Thymus (tissue), 11 donors: ENCODE results near the gene PRSS53. TPM values are rescaled to one million over a fixed set of nuclear protein-coding genes. Genes with fewer than 3 reads are reported as not detected.

Experiments
- DNase-seq, 9 donors: peaks; one replicate each; pipeline ENCODE4 v3.0.0-alpha.2; 2013; ENCODE audit warnings: low spot score in 9 of 9, low read depth in 6 of 9, missing footprints in 1 of 9
- H3K27ac ChIP-seq, 2 donors: one replicate each; pipeline ENCODE4 v1.5.1; 2013; ENCODE audit warnings: control low read depth in 1 of 2, low read depth in 1 of 2, low read length in 1 of 2, mild to moderate bottlenecking in 1 of 2, moderate library complexity in 1 of 2
- H3K27me3 ChIP-seq, 2 donors: one replicate each; pipeline ENCODE4 v1.5.1; 2013; ENCODE audit warnings: low read length in 1 of 2; ENCODE audit not compliant: control insufficient read depth in 2 of 2, insufficient read depth in 1 of 2
- H3K36me3 ChIP-seq, 2 donors: one replicate each; pipeline ENCODE4 v1.5.1; 2013; ENCODE audit warnings: low read length in 1 of 2, mild to moderate bottlenecking in 1 of 2, moderate library complexity in 1 of 2; ENCODE audit not compliant: control insufficient read depth in 2 of 2, insufficient read depth in 2 of 2
- H3K4me1 ChIP-seq, 2 donors: one replicate each; pipeline ENCODE4 v1.5.1; 2013; ENCODE audit warnings: low read length in 2 of 2; ENCODE audit not compliant: control insufficient read depth in 2 of 2, insufficient read depth in 2 of 2
- H3K4me3 ChIP-seq, 2 donors: one replicate each; pipeline ENCODE4 v1.5.1; 2013; ENCODE audit warnings: low read length in 2 of 2, control low read depth in 1 of 2, mild to moderate bottlenecking in 1 of 2
- H3K9me3 ChIP-seq, 2 donors: one replicate each; pipeline ENCODE4 v1.5.1; 2013; ENCODE audit warnings: low read length in 1 of 2, mild to moderate bottlenecking in 1 of 2; ENCODE audit not compliant: control insufficient read depth in 2 of 2, insufficient read depth in 1 of 2
- WGBS: extraction: QIAGEN DNeasy Blood & Tissue Kit; methylation state at CpG from one replicate; pipeline ENCODE4 v1.1.7; 2013; 5-methylcytosine and 5-hydroxymethylcytosine counted together
- polyA plus RNA-seq: library from polyadenylated mRNA; stranded (reverse); fragments of 200-250 nt; gene quantifications from one replicate; pipeline ENCODE4 v1.2.3, GENCODE V29; 2013
- total RNA-seq: library from RNA; stranded (reverse); fragments of 120-200 nt; gene quantifications from one replicate; pipeline ENCODE4 v1.2.4, GENCODE V29; 2013
- donor health status: healthy.

The PRSS53 gene
- total and polyA plus RNA-seq, 2 donors, result 0.90 to 2.9 TPM

DNA sequence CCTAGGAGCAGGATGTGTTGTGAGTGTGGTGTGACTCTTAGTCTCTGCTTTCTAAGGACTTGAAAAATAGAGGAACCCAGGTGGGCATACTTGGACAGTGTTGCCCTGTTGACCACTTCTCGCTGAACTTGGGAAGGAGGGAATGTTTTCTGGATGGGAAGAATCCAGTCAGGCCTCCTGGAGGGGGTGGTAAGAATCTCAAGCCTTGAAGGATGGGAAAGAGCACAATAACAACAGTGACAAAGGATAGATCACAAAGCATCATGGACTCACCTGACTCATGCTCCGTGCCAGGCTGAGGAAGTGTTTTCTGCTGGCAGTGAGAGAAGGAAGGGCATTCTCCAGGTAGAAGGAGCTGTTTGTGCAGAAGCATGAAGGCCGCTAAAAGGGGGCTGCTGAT, 37.1 kb upstream of the PRSS53 start:
- H3K27ac ChIP-seq, result no peak overlapping the region

DNA sequence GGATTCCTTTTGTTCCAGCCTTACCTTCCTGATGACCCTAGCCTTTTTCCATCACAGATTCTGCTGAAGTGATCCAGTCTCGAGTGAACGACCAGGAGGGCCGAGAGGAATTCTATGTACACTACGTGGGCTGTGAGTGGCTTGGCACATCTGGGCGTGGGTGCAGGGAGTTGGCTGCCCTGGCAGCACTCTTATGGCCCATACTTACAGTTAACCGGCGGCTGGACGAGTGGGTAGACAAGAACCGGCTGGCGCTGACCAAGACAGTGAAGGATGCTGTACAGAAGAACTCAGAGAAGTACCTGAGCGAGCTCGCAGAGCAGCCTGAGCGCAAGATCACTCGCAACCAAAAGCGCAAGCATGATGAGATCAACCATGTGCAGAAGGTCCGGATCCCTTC, 31.4 kb upstream of the PRSS53 start:
- no peaks in the 10 kb centered on the region for H3K27me3 ChIP-seq
- WGBS, result 98% methylated on average over 16 of the region's 16 CpGs
- H3K36me3 ChIP-seq, result peaks cover 36 to 50% of the 10 kb centered on the region in 2 donors
- H3K4me1 ChIP-seq, result peaks cover 5 to 16% of the 10 kb centered on the region in 2 donors
- no peaks in the 10 kb centered on the region for H3K9me3 ChIP-seq
- no peak overlapping the region for H3K27ac ChIP-seq
- DNase-seq, result no peak
- no peak overlapping the region for H3K4me3 ChIP-seq

More for the DNA sequence above, 37.1 kb upstream of the PRSS53 start:
- Histone ChIP-seq H3K9me3 (no peaks in the 10 kb centered on the region), H3K27me3 (no peaks in the 10 kb centered on the region), H3K36me3 (peaks cover 67 to 68% of the 10 kb centered on the region in 2 donors), H3K4me1 (peaks cover 0 to 18% of the 10 kb centered on the region in 2 donors), H3K4me3 (no peak overlapping the region)
- WGBS, result 97% methylated on average over 3 of the region's 3 CpGs
- no peak for DNase-seq

DNA sequence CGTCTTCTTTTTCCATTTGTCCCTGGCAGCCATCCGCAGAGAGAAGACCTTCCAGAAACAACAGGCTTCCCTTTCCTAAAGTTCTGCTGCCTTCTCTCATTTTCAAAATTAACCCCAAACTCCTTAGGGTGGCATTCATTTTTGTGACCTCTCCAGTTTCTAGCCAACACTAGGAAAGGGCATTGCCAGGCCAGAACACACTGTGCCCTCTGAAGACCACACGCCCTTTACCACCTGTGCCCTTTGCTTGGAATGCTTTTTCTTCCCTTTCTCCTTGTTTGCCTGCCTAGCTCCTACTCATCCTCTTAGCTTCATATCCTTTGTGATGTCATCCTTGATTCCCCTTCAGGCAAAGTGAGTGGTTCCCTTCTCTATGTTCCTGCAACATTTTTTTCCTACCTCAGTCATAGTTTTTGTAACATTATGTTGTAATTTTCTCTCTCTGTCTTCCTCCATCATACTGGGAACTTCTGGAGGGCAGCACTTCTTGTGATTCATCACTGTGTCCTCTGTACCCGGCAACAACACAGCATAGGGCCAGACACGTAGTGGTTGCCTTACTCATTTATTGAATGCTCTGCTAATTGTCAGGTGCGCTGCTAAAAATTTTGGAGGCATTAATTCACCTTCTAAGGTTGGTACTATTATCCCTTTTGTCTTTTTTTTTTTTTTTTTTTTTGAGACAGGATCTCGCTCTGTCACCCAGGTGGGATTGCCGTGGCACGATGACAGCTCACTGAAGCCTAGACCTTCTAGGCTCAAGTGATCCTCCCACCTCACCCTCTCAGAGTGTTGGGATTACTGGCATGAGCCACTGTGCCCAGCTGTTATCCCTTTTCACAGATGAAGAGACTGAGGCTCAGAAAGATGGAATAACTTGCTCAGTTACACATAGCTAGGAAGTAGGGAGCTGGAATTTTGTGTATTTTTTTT, 29.7 kb upstream of the PRSS53 start:
- WGBS, result 72% methylated on average over 9 of the region's 9 CpGs
- H3K27me3 ChIP-seq, result no peaks in the 10 kb centered on the region
- H3K36me3 ChIP-seq, result peaks cover 28 to 39% of the 10 kb centered on the region in 2 donors
- peaks cover 5 to 16% of the 10 kb centered on the region in 2 donors for H3K4me1 ChIP-seq
- no peaks in the 10 kb centered on the region for H3K9me3 ChIP-seq
- H3K27ac ChIP-seq, result peak overlapping the region; percentile 83 to 87
- DNase-seq, result no peak
- H3K4me3 ChIP-seq, result peak overlapping the region; percentile 69 to 94

DNA sequence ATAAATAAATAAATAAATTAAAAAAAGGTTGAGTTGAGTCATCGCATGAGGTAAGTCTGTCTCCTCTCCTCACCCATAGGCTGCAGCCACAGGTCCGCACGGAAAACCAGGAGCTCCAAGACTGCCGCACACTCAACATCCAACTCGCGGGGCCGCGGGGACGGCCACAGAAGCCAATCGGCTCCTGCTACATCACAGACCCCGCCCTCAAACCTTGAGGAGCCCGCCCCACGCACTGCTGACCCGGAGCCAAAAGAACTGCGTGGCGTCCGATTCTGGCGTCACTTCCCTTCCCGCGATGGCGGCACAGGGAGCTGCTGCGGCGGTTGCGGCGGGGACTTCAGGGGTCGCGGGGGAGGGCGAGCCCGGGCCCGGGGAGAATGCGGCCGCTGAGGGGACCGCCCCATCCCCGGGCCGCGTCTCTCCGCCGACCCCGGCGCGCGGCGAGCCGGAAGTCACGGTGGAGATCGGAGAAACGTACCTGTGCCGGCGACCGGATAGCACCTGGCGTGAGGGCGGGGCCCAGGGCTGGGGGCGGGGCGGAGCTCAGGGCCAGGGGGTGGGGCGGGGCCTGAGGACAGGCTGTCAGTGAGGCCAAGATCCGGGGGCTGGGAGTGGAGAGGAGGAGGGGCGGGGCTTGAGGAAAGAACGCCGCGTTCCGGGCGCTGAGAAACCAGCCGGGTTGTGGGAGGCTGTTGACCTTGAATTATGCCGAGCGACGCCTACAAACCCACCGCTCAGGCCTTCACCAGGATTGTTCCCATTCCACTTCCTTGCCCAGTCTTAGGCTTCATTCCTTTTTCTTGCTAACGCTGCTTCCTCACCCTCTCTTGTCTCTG, 28.9 kb upstream of the PRSS53 start, which contains the start of gene KAT8:
Gene KAT8, plus strand, starts transcription at position 281 of the 839 bp plus-strand sequence. Its CDS starts 18 bp downstream, at position 299.
- H3K4me1 ChIP-seq, result peaks cover 5 to 16% of the 10 kb centered on the region in 2 donors

DNA sequence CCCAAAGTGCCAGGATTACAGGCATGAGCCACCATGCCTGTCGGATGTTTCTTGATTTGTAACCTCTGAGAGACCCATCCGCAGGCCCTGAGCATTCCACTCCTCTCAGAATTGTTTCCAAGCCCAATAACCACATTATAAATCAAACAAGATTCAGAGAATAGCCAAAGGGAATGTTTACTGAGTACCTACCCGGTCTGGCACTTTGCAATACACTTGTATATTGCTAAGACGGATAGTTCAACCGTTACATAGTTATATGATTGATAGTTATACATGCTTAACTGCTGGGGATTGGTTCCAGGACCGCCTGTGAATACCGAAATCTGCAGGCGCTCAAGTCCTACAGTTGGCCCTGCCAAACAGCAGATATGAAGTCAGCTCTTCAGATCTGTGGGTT, 25.7 kb upstream of the PRSS53 start:
- no peak for DNase-seq
- no peak overlapping the region for H3K4me3 ChIP-seq
- peaks cover 5 to 16% of the 10 kb centered on the region in 2 donors for H3K4me1 ChIP-seq
- WGBS, result 98% methylated on average over 8 of the region's 8 CpGs
- peak overlapping the region in 1 of 2 donors; percentile 25 for H3K27ac ChIP-seq
- peaks cover 30 to 35% of the 10 kb centered on the region in 2 donors for H3K36me3 ChIP-seq
- no peaks in the 10 kb centered on the region for H3K27me3 ChIP-seq
- H3K9me3 ChIP-seq, result no peaks in the 10 kb centered on the region

More for the DNA sequence above, 28.9 kb upstream of the PRSS53 start, which contains the start of gene KAT8:
- WGBS, result under 1% methylated on average over 68 of the region's 68 CpGs
- Histone ChIP-seq H3K27me3 (no peaks in the 10 kb centered on the region), H3K36me3 (peaks cover 29 to 36% of the 10 kb centered on the region in 2 donors), H3K4me3 (peak within 1 kb of the TSS; percentile 69 to 94), H3K9me3 (no peaks in the 10 kb centered on the region), H3K27ac (peak within 1 kb of the TSS; percentile 83 to 99)
- DNase-seq, result peak; percentile 85 to 99 (median 95)

DNA sequence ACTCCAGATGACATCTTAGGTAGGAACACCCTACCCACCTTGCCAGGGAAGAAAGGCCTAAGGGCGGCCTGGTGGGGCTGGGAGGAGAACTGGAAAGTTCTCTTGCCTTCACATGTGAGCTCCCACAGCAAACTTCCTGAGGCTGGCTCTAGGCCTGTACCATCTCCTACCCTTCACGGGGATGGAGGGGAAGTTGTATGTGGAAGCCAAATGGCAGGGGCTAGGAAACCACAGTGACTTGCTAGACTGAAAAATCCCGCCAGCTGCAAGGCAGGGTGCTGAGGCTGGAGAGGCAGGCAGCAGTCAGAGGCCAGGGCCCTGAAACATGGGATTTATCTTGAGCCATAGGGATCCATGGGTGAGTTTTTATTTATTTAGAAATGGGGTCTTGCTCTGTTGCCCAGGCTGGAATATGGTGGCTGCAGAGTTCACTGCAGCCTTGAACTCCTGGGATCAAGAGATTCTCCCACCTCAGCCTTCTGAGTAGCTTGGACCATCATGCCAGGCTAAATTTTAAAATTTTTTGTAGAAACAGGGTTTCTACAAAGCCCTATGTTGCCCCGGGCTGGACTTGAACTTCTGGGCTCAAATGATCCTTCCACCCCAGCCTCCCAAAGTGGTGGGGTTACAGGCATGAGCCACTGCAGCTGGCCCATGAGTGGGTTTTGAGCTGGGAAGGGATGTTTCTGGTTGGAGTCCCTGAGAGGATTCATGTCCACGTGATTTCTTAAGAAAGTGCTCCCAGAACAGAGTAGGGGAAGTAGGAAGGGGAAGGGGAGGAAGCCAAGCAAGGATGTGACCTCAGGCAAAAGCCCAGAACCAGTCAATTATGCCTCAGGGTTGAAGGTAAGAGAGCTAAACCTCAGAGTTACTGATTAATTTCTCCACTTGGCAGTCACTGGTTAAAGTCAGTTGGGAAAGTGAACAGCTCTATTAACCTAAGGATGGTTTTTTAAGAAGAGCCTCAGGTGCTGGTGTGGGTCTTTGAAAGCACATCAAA, 24.7 kb upstream of the PRSS53 start:
- 59% methylated on average over 5 of the region's 5 CpGs for WGBS
- H3K9me3 ChIP-seq, result no peaks in the 10 kb centered on the region
- H3K27ac ChIP-seq, result peak overlapping the region; percentile 18 to 25
- no peaks in the 10 kb centered on the region for H3K27me3 ChIP-seq
- peaks cover 8 to 17% of the 10 kb centered on the region in 2 donors for H3K4me1 ChIP-seq
- no peak overlapping the region for H3K4me3 ChIP-seq
- peaks cover 22 to 37% of the 10 kb centered on the region in 2 donors for H3K36me3 ChIP-seq
- no peak for DNase-seq

DNA sequence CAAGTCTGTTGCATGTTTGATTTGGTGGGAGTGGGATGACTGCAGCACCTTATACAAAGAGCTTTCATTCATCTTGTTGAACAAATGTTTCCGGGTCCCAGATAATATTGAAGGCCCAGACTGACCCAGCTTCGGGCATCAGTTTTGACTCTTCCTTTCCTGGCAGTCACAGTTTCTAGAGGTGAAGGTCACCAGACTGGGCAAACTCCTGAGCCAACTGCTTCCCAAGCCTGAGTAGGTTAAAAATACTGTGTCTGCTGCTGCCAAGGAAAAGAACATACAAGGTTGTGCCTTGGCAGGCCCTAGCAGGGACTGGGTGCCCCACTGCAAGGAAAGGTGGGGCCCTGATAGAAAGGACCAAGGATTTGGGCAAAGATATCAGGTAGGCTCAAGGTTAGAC, 24.0 kb upstream of the PRSS53 start:
- Histone ChIP-seq H3K27ac (no peak overlapping the region), H3K4me1 (peaks cover 10 to 16% of the 10 kb centered on the region in 2 donors), H3K9me3 (no peaks in the 10 kb centered on the region), H3K4me3 (no peak overlapping the region), H3K36me3 (peaks cover 22 to 37% of the 10 kb centered on the region in 2 donors), H3K27me3 (no peaks in the 10 kb centered on the region)
- over 99% methylated on average over 2 of the region's 2 CpGs for WGBS
- no peak for DNase-seq

DNA sequence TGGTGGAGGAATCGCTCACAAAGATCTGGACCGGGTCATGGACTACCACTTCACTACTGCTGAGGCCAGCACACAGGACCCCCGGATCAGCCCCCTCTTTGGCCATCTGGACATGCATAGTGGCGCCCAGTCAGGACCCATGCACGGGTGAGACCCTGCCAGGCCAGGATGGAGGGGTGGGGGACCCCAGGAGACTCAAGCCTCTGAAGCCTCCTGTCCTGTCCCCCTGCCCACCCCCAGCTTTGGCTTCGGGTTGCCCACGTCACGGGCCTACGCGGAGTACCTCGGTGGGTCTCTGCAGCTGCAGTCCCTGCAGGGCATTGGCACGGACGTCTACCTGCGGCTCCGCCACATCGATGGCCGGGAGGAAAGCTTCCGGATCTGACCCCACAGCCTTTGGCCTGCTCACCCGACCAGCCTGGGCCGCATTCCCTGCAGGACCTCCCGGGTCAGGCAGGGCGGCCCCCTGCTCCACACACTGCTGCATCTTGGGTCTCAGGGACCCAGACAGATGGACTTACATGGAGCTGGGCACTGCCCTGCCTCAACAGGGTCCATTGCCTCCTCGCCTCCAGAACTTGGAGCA, 23.2 kb upstream of the PRSS53 start:
- H3K4me1 ChIP-seq, result peaks cover 12 to 16% of the 10 kb centered on the region in 2 donors
- H3K27me3 ChIP-seq, result no peaks in the 10 kb centered on the region
- H3K9me3 ChIP-seq, result no peaks in the 10 kb centered on the region
- 97% methylated on average over 23 of the region's 23 CpGs for WGBS
- H3K36me3 ChIP-seq, result peaks cover 22 to 37% of the 10 kb centered on the region in 2 donors
- DNase-seq, result no peak
- H3K4me3 ChIP-seq, result no peak overlapping the region
- H3K27ac ChIP-seq, result no peak overlapping the region
